BJ (cell line): ENCODE data around the gene SP3. TPM values are rescaled to one million over a fixed set of nuclear protein-coding genes. Genes with fewer than 3 reads are reported as not detected.

Experiments used
- CTCF ChIA-PET: fragments of 350-600 bp; formaldehyde crosslinking; extraction: SDS; loops from one replicate; lab custom pipeline; 2021; ENCODE audit warnings: antibody characterized with exemption, inconsistent platforms; lab: Yijun Ruan, JAX
- POLR2A ChIA-PET: fragments of 300-600 bp; sonication (Branson Sonifier 250); formaldehyde crosslinking; extraction: SDS; loops from one replicate; lab custom pipeline; 2021; ENCODE audit warnings: antibody characterized with exemption; lab: Charles Lee
- DNase-seq: peaks from one replicate; pipeline ENCODE4 v3.0.0-alpha.2; 2011; ENCODE audit warnings: low read depth
- H3K27me3 ChIP-seq: 2 replicates; pipeline ENCODE4 v1.6.0; 2011; ENCODE audit warnings: low read length; ENCODE audit not compliant: control insufficient read depth, insufficient read depth
- H3K36me3 ChIP-seq: 2 replicates; pipeline ENCODE4 v1.5.1; 2011; ENCODE audit warnings: low read length; ENCODE audit not compliant: control insufficient read depth, insufficient read depth
- H3K4me3 ChIP-seq: 2 replicates; pipeline ENCODE4 v1.5.1; 2011; ENCODE audit warnings: low read depth, mild to moderate bottlenecking, control low read depth, low read length
- CTCF ChIP-seq: IDR thresholded peaks from 2 replicates; pipeline ENCODE4 v1.5.1; 2011; ENCODE audit warnings: low read depth, mild to moderate bottlenecking, control low read depth, inconsistent platforms, low read length, moderate library complexity; ENCODE audit not compliant: insufficient read depth
- polyA plus RNA-seq: library from polyadenylated mRNA; depleted of rRNA; stranded (reverse); fragments of >200 nt; gene quantifications from 2 replicates; pipeline ENCODE4 v1.2.3, GENCODE V29; 2011

The SP3 gene
- polyA plus RNA-seq, 1 experiment = 33.2 TPM

GRCh38 chr2:173955867-173956266, 9.3 kb downstream of the SP3 start:
- H3K27me3 ChIP-seq = no peaks in the 10 kb centered on the region
- DNase-seq = no peak
- H3K4me3 ChIP-seq = no peak overlapping the region
- no peak for TF ChIP-seq CTCF
- ChIA-PET CTCF (no interaction called here), POLR2A (no interaction called here)
- H3K36me3 ChIP-seq = peaks cover 4% of the 10 kb centered on the region

- Histone ChIP-seq H3K4me3 (no peak overlapping the region), H3K27me3 (no peaks in the 10 kb centered on the region), H3K36me3 (peaks cover 4% of the 10 kb centered on the region)
- CTCF ChIA-PET = no interaction called here
- POLR2A ChIA-PET = no interaction called here
- DNase-seq = no peak
- TF ChIP-seq CTCF = no peak
Measured at GRCh38 chr2:173955004-173955403, 10.2 kb downstream of the SP3 start.

- peaks cover 4% of the 10 kb centered on the region for H3K36me3 ChIP-seq
- H3K27me3 ChIP-seq = no peaks in the 10 kb centered on the region
- POLR2A ChIA-PET = no interaction called here
- no peak for TF ChIP-seq CTCF
- CTCF ChIA-PET = no interaction called here
- no peak for DNase-seq
- H3K4me3 ChIP-seq = no peak overlapping the region
Measured at GRCh38 chr2:173953047-173953424, 12.1 kb downstream of the SP3 start.

GRCh38 chr2:173952267-173953046, 12.7 kb downstream of the SP3 start:
- ChIA-PET POLR2A (no interaction called here), CTCF (interaction anchor here (0.6 kb wide), 1 partner anchor 9 kb away, joined by 3 read pairs; no protein-coding TSS in a partner anchor)
- no peak for DNase-seq
- Histone ChIP-seq H3K27me3 (no peaks in the 10 kb centered on the region), H3K4me3 (no peak overlapping the region), H3K36me3 (peaks cover 4% of the 10 kb centered on the region)
- TF ChIP-seq CTCF = no peak

GRCh38 chr2:173948842-173949241, 16.3 kb downstream of the SP3 start:
- no peak for DNase-seq
- ChIA-PET CTCF (no interaction called here), POLR2A (no interaction called here)
- Histone ChIP-seq H3K27me3 (no peaks in the 10 kb centered on the region), H3K36me3 (no peaks in the 10 kb centered on the region), H3K4me3 (no peak overlapping the region)
- TF ChIP-seq CTCF = no peak
